ENCODE results near the gene FOXM1. TPM values are rescaled to one million over a fixed set of nuclear protein-coding genes. Genes with fewer than 3 reads are reported as not detected.
"Not testable (repeated sequence)": the region's sequence is repeated elsewhere in the genome, so short reads cannot be mapped to it uniquely, and the experiment has no call there.

FOXM1 gene
- total and polyA plus RNA-seq, 9 donors, result 6.5 to 29.4 (median 22.6) TPM

DNA sequence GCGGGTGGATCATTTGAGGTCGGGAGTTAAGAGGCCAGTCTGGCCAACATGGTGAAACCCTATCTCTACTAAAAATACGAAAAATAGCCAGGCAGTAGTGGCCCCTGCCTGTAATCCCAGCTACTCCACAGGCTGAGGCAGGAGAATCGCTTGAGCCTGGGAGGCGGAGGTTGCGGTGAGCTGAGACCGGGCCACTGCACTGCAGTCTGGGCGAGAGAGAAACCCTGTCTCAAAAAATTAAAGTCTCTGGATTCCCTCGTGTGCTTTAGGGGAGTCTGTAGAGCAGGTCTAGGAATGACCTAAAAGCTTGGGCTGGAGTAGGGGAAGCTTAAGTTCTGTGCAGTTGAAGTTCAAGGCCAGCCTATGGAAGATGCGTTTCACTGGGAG lies 13.0 kb upstream of the FOXM1 start:
- peaks cover 14% of the 10 kb centered on the region for H3K4me1 ChIP-seq (ENCODE audit: control insufficient read depth, insufficient read depth, low read length)
- peak overlapping the region; percentile 86 for H3K4me3 ChIP-seq (ENCODE audit: low read length)
- 41% methylated on average over 8 of the region's 10 CpGs for WGBS (ENCODE audit: insufficient coverage)
- peak overlapping the region; percentile 97 for H3K27ac ChIP-seq (ENCODE audit: low read length)
- peaks cover 12% of the 10 kb centered on the region for H3K36me3 ChIP-seq (ENCODE audit: control insufficient read depth, insufficient read depth, low read length)
- DNase-seq, result no peak
- H3K27me3 ChIP-seq (ENCODE audit: control insufficient read depth, insufficient read depth, low read length), result no peaks in the 10 kb centered on the region
- no peaks in the 10 kb centered on the region for H3K9me3 ChIP-seq (replicated peaks; ENCODE audit: control insufficient read depth, low read depth, low read length)

DNA sequence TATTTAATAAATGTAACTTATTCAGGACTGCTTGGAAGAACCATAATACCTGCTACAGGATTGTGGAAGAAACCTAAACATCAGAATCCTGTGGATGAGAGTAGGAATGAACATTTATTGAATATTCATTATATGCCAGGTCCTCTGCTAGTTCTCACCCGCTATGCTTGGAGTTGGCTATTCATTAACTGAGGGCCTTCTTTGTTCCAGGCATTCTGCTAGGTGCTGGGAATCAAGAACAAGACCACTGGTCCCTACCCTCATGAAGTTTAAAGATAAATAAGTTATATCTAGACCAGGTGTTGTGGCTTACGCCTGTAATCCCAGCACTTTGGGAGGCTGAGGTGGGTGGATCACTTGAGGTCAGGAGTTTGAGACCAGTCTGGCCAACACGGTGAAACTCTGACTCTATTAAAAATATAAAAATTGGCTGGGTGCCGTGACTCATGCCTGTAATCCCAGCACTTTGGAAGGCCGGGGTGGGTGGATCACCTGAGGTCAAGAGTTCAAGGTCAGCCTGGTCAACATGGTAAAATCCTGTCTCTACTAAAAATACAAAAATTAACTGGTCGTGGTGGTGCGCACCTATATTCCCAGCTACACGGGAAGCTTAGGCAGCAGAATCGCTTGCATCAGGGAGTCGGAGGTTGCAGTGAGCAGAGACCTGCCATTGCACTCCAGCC lies 9.9 kb upstream of the FOXM1 start:
- H3K27me3 ChIP-seq (ENCODE audit: control insufficient read depth, insufficient read depth, low read length), result no peaks in the 10 kb centered on the region
- H3K4me1 ChIP-seq (ENCODE audit: control insufficient read depth, insufficient read depth, low read length), result peaks cover 11% of the 10 kb centered on the region
- 92% methylated on average over 4 of the region's 10 CpGs for WGBS (ENCODE audit: insufficient coverage)
- H3K27ac ChIP-seq (ENCODE audit: low read length), result no peak overlapping the region
- no peak for DNase-seq
- H3K9me3 ChIP-seq (replicated peaks; ENCODE audit: control insufficient read depth, low read depth, low read length), result no peaks in the 10 kb centered on the region
- H3K36me3 ChIP-seq (ENCODE audit: control insufficient read depth, insufficient read depth, low read length), result peaks cover 12% of the 10 kb centered on the region
- no peak overlapping the region for H3K4me3 ChIP-seq (ENCODE audit: low read length)

DNA sequence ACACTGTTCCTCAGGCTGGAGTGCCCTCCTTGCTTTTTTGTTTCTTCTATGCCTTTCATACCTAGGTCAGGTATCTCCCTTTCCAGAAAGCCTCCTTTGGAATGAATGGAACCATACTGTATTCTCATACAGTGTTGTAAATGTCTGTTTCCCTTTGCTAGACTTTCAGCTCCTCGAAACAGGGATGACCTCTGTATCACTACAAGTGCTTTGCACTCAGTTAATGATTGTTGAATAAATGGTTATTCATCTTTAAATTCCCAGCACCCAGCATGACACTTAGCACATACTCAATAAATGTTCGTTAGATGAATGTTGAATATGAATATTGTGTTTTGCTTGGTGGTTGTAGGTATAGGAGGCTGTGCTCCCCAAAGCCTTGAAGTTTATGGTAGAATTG lies 7.8 kb upstream of the FOXM1 start:
- no peak for DNase-seq
- no peaks in the 10 kb centered on the region for H3K27me3 ChIP-seq (ENCODE audit: control insufficient read depth, insufficient read depth, low read length)
- no peaks in the 10 kb centered on the region for H3K9me3 ChIP-seq (replicated peaks; ENCODE audit: control insufficient read depth, low read depth, low read length)
- WGBS (ENCODE audit: insufficient coverage), result no CpG with 5 or more reads among the region's 2 CpGs
- no peak overlapping the region for H3K4me3 ChIP-seq (ENCODE audit: low read length)
- H3K27ac ChIP-seq (ENCODE audit: low read length), result no peak overlapping the region
- H3K4me1 ChIP-seq (ENCODE audit: control insufficient read depth, insufficient read depth, low read length), result peaks cover 1% of the 10 kb centered on the region
- peaks cover 12% of the 10 kb centered on the region for H3K36me3 ChIP-seq (ENCODE audit: control insufficient read depth, insufficient read depth, low read length)

- Histone ChIP-seq H3K4me3 (ENCODE audit: low read length) (no peak overlapping the region), H3K9me3 (replicated peaks; ENCODE audit: control insufficient read depth, low read depth, low read length) (no peaks in the 10 kb centered on the region), H3K4me1 (ENCODE audit: control insufficient read depth, insufficient read depth, low read length) (peaks cover 17% of the 10 kb centered on the region), H3K27ac (ENCODE audit: low read length) (no peak overlapping the region), H3K36me3 (ENCODE audit: control insufficient read depth, insufficient read depth, low read length) (no peaks in the 10 kb centered on the region), H3K27me3 (ENCODE audit: control insufficient read depth, insufficient read depth, low read length) (no peaks in the 10 kb centered on the region)
- no peak for DNase-seq
- 100% methylated on average over 1 of the region's 3 CpGs for WGBS (ENCODE audit: insufficient coverage)
Observed at GRCh38 chr12:2879853-2880252, 2.9 kb upstream of the FOXM1 start.

DNA sequence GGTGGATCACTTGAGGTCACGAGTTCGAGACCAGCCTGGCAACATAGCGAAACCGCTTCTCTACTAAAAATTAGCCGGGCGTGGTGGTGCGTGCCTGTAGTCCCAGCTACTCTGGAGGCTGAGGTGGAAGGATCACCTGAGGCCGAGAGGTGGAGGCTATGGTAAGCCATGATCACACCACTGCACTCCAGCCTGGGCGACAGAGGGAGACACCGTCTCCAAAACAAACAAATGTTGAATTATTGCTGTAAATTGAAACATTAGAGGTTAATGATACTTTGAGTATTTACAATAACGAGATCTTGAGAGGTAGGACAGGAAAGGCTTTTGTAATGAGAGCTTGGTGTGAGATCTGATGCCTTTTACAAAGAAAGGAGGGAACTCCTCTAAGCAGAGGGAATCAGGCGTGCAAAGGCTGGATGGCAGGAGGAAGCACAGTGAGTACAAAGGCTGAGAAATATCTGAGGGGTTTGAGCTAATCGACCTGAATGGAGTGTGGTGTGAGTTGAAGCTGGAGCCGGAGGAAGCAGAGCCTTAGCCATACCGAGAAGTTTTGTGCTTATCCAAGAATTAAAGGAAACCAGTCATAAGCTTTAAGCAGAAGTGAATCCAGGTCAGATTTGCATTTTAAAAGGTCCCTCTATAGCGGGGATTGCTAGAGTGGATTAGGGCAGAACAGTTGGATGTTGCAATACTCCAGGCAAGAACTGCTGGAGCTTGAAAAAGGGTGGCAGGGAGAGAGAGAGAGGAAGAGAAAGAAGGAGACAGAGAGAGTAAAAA lies 1.2 kb upstream of the FOXM1 start:
- Histone ChIP-seq H3K9me3 (replicated peaks; ENCODE audit: control insufficient read depth, low read depth, low read length) (no peaks in the 10 kb centered on the region), H3K27me3 (ENCODE audit: control insufficient read depth, insufficient read depth, low read length) (no peaks in the 10 kb centered on the region), H3K4me3 (ENCODE audit: low read length) (peak overlapping the region; percentile 91), H3K27ac (ENCODE audit: low read length) (peak overlapping the region; percentile 96), H3K36me3 (ENCODE audit: control insufficient read depth, insufficient read depth, low read length) (peaks cover 9% of the 10 kb centered on the region), H3K4me1 (ENCODE audit: control insufficient read depth, insufficient read depth, low read length) (peaks cover 17% of the 10 kb centered on the region)
- peak; percentile 62 for DNase-seq
- 37% methylated on average over 9 of the region's 16 CpGs for WGBS (ENCODE audit: insufficient coverage)

GRCh38 chr12:2876431-2877046 lies 435 bp downstream of the FOXM1 start:
- H3K4me3 ChIP-seq (ENCODE audit: low read length), result peak overlapping the region; percentile 91
- peaks cover 17% of the 10 kb centered on the region for H3K4me1 ChIP-seq (ENCODE audit: control insufficient read depth, insufficient read depth, low read length)
- peaks cover 16% of the 10 kb centered on the region for H3K36me3 ChIP-seq (ENCODE audit: control insufficient read depth, insufficient read depth, low read length)
- H3K9me3 ChIP-seq (replicated peaks; ENCODE audit: control insufficient read depth, low read depth, low read length), result no peaks in the 10 kb centered on the region
- no peaks in the 10 kb centered on the region for H3K27me3 ChIP-seq (ENCODE audit: control insufficient read depth, insufficient read depth, low read length)
- no peak overlapping the region for H3K27ac ChIP-seq (ENCODE audit: low read length)
- WGBS (ENCODE audit: insufficient coverage), result under 1% methylated on average over 34 of the region's 38 CpGs
- no peak for DNase-seq

- WGBS (ENCODE audit: insufficient coverage), result 96% methylated on average over 4 of the region's 9 CpGs
- not testable (repeated sequence) for H3K27ac ChIP-seq (ENCODE audit: low read length)
- peaks cover 43% of the 10 kb centered on the region for H3K36me3 ChIP-seq (ENCODE audit: control insufficient read depth, insufficient read depth, low read length)
Observed at GRCh38 chr12:2868986-2869632, 7.9 kb downstream of the FOXM1 start.

GRCh38 chr12:2864198-2864597 lies 12.8 kb downstream of the FOXM1 start:
- Histone ChIP-seq H3K36me3 (ENCODE audit: control insufficient read depth, insufficient read depth, low read length) (peaks cover 42% of the 10 kb centered on the region), H3K27me3 (ENCODE audit: control insufficient read depth, insufficient read depth, low read length) (no peaks in the 10 kb centered on the region), H3K9me3 (replicated peaks; ENCODE audit: control insufficient read depth, low read depth, low read length) (no peaks in the 10 kb centered on the region), H3K27ac (ENCODE audit: low read length) (no peak overlapping the region), H3K4me1 (ENCODE audit: control insufficient read depth, insufficient read depth, low read length) (no peaks in the 10 kb centered on the region), H3K4me3 (ENCODE audit: low read length) (no peak overlapping the region)
- DNase-seq, result no peak
- 95% methylated on average over 7 of the region's 9 CpGs for WGBS (ENCODE audit: insufficient coverage)

More at GRCh38 chr12:2868986-2869632, 7.9 kb downstream of the FOXM1 start:
- H3K27me3 ChIP-seq (ENCODE audit: control insufficient read depth, insufficient read depth, low read length); H3K4me3 ChIP-seq (ENCODE audit: low read length); H3K9me3 ChIP-seq (replicated peaks; ENCODE audit: control insufficient read depth, low read depth, low read length); H3K4me1 ChIP-seq (ENCODE audit: control insufficient read depth, insufficient read depth, low read length); DNase-seq: not testable (repeated sequence)

GRCh38 chr12:2863402-2863801 lies 13.6 kb downstream of the FOXM1 start:
- H3K4me3 ChIP-seq (ENCODE audit: low read length); H3K4me1 ChIP-seq (ENCODE audit: control insufficient read depth, insufficient read depth, low read length); H3K27me3 ChIP-seq (ENCODE audit: control insufficient read depth, insufficient read depth, low read length); H3K27ac ChIP-seq (ENCODE audit: low read length); DNase-seq; H3K9me3 ChIP-seq (replicated peaks; ENCODE audit: control insufficient read depth, low read depth, low read length): not testable (repeated sequence)
- 100% methylated on average over 7 of the region's 7 CpGs for WGBS (ENCODE audit: insufficient coverage)
- H3K36me3 ChIP-seq (ENCODE audit: control insufficient read depth, insufficient read depth, low read length), result peaks cover 45% of the 10 kb centered on the region

DNA sequence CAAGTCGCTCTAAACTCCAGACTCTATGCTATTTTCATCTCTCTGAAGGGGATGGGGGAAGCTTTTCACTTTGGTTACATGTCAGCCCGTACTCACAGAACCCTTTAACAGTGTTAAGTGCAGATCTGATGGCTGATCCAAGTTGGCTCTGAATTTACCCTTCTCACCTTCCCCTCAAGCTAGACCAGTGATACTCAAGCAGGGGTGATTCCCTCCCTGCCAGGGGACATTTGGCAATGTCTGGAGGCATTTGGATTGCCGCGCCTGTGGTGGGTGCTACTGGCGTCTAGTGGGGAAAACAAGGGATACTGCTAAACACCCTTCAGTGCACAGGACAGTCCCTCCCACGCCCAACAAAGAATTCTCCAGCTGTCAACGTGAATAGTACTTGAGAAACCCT lies 14.1 kb downstream of the FOXM1 start:
- no peaks in the 10 kb centered on the region for H3K27me3 ChIP-seq (ENCODE audit: control insufficient read depth, insufficient read depth, low read length)
- no peak overlapping the region for H3K4me3 ChIP-seq (ENCODE audit: low read length)
- peaks cover 45% of the 10 kb centered on the region for H3K36me3 ChIP-seq (ENCODE audit: control insufficient read depth, insufficient read depth, low read length)
- H3K9me3 ChIP-seq (replicated peaks; ENCODE audit: control insufficient read depth, low read depth, low read length), result no peaks in the 10 kb centered on the region
- no peak for DNase-seq
- no peaks in the 10 kb centered on the region for H3K4me1 ChIP-seq (ENCODE audit: control insufficient read depth, insufficient read depth, low read length)
- H3K27ac ChIP-seq (ENCODE audit: low read length), result no peak overlapping the region
- WGBS (ENCODE audit: insufficient coverage), result 86% methylated on average over 2 of the region's 7 CpGs
